ENCODE data around the gene JPH3.

Gene JPH3

DNA sequence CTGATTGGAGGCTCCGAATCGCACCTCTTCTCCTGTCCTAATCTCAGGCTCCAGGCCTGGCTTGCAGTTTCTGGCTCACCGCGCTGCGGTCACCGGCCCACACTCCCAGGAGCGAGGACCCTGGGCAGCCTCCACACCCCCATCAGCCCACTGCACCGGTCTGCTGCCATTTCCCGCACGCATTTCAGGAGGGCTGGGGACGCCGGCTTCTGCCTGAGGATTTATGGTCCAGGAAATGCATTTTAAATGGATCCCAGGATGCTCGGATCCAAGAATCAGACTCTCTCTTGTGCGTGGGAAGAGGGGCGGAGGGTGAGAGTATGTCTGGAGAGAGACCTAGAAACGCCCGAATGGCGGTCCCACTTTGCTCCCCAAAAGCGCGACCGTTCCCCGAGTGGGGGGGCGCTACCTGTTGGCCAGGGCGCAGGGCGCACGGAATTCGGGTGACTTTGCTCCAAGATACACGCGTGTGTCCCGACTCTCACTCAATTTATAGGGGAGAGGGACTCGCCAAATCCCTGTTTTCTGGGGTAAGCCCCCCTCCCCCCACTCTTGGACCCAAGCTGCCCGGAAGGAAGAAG, 817 bp upstream of the JPH3 start:
- DNase-seq (ENCODE audit: low read depth) = no peak

DNA sequence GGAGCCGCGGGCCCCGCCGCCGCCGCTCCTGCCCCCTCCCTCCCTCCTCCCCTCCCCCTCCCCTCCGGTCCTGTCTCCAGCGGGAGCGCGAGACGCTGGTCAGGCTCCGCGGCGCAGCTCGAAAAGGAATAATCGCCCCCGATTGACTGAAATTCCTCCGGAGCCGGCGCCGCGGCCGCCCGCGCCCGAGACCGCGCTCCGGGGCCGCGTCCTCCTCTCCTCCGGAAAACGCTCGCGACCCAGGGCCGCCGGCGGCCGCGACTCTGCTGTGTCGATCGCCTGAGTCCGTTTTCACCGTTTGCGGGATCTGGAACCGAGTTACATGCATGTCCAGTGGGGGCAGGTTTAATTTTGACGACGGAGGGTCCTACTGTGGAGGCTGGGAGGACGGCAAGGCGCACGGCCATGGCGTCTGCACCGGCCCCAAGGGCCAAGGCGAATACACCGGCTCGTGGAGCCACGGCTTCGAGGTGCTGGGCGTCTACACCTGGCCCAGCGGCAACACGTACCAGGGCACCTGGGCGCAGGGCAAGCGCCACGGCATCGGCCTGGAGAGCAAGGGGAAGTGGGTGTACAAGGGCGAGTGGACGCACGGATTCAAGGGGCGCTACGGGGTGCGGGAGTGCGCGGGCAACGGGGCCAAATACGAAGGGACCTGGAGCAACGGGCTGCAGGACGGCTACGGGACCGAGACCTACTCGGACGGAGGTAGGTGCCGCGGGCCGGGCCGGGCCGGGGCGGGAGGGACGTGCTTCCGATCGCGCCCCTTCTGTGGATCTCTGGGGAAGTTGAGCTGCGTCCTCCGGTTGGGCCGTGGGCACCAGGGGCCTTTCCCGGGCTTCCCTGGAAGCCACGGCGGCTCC, 744 bp downstream of the JPH3 start:
- DNase-seq (ENCODE audit: low read depth) = no peak

DNA sequence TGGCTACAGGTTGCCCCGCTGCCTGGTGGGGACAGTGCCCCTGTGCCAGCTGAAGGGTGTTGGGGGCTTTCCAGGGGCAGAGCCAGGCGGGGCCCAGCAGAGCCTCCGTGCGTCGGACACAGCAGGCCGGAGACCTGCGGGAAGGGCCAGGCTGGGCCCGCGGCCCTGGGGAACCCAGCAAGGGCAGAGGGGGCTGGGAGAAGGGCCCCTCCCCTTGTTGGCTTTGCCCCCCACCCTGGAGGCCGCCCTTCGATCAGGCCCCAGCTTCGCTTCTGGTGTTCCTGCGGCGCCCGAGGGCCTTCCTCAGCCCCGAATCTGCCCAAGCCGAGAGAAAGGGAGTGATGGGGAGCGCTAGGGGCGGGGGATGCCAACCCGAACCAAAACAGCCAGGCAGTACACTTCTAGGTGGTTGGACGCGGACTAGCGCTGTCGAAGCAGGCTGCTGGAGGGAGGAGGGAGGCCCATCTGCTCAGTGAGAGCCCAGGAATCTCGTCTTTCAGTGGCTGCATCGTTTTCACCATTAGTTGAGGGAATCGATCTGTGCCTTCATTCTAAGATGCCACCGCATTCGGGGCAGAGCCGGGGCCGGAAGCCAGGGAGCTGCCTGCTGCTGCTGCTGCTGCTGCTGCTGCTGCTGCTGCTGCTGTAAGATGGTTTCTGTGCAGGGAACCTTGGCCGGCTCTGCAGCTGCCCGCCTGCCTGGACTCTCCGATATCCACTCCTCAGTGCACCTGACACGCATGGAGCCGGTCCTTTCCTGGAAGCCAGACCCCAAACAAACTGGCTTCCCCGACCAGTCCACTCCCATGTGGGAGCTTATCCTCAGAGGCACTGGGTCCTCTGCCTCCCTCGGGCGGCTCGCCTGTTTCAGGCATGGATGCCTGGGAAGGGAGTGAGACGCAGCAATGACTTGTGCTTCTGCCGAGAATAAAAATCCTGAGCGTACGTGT, 1.7 kb downstream of the JPH3 start:
- DNase-seq (ENCODE audit: low read depth) = no peak

DNA sequence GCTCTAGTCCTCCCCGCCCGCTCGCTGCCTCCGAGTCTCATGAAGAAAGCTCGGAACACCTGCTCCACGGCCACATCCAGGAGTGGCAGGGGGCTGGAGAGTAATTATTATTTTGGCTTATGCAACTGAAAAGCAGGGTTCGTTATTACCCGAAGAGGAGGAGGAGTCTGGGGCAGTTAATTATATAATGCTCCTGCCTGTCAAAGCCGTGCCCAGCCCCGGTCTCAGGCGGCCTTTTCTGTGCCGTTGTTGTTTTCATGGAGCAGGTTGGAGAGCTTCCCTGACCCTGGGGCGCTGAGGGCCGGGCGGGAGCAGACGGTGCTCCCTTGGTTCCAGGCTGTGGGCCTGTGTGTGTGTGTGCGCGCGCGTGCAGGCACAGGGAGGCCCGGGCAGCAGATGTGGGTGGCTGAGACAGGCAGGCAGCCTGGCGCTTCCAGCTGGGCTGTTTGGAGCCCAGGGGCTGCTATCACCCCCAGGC, 2.4 kb downstream of the JPH3 start:
- DNase-seq (ENCODE audit: low read depth) = no peak

DNA sequence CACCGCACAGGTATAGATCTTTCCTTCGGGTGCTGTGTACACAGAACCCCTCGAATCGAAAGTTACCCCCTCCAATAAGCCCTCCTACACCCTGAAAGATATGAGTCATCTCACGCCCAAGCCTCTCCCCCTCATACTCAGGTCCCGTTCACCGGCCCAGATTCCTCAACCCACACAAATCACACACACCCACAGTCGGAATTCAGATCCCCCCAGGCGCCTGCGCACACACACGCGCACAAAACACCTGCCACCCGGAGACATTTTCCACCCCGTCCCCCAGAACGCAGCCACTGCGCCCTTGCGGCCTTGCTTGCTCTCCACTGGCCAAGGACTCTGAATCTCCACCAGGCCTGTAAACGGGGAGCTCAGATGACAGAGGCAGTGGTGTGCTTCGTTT, 4.9 kb downstream of the JPH3 start:
- DNase-seq (ENCODE audit: low read depth) = no peak

DNA sequence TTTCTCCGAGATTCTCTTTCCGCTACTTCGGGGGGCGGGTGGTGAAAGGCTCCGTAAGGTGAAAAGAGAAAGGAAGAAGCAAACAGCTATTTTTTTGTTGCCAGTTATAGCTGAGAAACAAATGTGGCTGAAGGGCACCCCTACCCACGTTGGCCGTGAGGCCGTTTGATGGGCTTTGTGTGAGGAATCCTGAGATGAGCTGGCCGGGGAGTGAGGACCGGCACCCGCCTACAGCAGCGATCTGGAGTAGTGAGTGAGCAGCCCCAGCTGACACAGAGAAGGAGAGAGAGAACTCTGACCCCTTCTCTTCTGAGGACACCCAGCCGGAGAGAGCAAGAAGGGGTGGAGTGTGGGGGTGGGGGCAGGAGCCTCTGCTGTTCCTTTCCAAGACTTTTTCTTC, 5.6 kb downstream of the JPH3 start:
- DNase-seq (ENCODE audit: low read depth) = no peak

DNA sequence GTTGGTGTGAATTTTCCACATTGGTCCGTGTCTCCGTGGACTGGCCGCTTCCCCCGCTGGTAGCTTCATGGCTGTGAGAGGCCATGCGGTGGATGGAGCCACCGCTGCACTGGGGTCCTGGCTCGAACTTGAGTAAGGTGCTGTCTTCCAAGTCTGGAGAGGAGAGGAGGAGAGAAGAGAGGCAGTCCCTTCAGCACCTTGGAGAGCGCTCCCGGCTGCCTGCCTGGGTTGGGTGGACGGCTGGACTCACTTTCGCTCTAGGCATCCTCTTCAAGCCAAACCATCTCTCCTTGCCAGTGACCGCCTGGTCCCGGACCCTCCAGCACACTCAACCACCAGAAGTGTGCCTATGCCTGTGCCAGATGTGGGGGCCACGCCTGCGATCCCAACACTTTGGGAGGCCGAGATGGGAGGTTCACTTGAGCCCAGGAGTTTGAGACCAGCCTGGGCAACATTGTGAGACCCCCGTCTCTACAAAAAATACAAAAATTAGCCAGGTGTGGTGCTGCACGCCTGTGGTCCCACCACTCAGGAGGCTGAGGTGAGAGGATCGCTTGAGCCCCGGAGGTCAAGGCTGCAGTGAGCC, 6.2 kb downstream of the JPH3 start:
- DNase-seq (ENCODE audit: low read depth) = no peak

DNA sequence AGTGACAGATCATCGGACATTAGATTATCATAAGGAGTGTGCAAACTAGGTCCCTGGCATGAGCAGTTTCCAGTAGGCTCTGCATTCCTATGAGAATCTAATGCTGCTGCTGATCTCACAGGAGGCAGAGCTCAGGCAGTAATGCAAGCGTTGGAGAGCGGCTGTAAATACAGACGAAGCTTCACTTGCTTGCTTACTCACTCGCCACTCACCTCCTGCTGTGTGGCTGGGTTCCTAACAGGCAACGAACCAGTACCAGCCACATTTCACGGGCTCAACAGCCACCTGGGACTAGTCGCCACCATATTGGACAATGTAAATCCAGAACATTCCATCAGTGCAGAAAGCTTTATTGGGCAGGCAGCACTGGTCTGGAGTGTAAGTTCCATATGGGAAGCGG, 7.7 kb downstream of the JPH3 start:
- no peak for DNase-seq (ENCODE audit: low read depth)

DNA sequence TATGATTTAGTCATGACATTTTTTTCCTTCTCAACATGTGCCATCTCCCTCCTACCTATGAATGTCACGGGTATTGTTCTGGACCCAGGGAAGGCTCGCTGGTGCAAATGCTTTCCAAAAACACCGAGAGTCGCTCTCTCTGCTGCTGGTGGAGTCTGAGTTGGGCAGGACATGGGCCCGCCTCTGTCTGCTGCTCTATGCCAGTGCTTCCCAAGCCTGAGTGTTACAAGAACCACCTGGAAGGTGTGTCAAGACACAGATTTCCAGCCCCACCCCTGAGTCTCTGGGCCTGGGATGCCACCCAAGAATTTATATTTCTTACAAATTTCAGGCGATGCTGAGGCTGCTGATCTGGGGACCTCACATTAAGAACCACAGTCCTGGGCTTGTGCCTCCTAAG, 9.1 kb downstream of the JPH3 start:
- no peak for DNase-seq (ENCODE audit: low read depth)

DNA sequence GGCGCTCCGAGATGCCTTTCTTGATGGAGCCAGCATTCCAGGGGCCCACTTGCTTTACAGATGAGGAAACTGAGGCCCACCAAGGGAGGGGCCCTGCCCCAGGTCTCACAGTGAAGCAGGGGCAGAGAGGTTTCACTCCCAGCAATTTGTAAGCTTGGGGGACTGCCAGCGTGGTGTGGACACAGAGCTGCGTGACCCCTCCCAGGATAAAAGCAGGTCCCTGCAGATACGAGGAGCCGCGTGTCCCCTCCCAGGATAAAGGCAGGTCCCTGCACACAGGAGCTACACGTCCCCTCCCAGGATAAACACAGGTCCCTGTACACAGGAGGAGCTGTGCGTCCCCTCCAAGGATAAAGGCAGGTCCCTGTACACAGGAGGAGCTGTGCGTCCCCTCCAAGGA, 11.7 kb downstream of the JPH3 start:
- DNase-seq (ENCODE audit: low read depth) = no peak

DNA sequence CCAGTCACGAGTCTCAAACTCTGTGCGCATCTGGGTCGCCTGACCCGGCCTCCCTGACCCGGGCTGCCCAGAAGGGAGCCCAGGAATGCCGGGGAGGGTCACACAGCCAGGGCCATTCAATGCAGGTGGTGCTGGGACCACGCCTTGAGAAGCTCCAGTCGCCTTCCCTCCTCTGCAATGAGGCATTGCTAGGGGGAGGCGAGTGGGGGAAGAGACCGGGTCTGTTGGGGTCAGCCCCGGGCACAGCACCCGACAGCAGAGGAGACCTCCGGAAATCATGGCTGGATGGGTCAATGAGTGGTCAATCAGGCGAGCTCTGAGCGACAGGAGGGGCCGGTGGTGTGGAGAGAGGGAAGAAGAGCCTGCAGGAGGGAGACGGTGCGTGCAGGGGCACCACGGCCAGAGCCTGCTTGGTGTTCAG, 13.3 kb downstream of the JPH3 start:
- DNase-seq (ENCODE audit: low read depth) = no peak

DNA sequence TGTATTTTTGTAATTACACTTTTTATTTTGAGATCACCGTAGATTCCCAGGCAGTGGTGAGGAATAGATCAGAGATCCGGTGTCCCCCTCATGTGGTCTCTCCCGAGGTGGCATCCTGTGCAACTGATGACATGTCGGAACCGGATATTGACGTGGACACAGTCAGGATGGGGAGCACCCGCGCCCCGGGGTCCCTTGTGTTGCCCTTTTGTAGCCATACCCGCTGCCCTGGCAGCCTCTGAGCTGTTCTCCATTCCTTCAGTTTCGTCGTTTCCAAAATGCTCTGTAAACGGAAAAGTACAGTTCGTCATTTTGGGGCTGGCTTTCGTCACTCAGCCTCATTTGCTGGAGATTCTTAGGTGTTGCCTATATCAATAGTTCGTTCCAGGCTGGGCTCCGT, 14.2 kb downstream of the JPH3 start:
- no peak for DNase-seq (ENCODE audit: low read depth)

DNA sequence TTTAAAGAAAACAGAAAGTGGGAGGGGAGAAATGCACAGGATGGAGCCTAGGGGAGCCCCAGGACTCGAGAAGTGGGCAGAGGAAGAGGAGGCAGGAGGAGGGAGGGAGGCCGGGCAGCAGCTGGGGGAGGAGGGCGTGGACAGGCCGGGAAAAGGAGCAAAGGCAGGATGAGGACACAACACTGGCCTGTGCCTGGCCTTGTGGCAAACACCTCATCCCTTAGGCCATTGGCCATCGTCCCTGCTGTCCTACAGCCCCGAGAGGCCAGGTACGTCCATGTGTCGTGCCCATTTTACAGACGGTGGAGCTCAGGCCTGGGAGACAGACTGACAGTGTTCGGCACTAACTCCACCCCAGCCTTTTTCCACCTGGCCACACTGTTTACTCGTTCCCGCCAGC, 15.9 kb downstream of the JPH3 start:
- DNase-seq (ENCODE audit: low read depth) = no peak

DNA sequence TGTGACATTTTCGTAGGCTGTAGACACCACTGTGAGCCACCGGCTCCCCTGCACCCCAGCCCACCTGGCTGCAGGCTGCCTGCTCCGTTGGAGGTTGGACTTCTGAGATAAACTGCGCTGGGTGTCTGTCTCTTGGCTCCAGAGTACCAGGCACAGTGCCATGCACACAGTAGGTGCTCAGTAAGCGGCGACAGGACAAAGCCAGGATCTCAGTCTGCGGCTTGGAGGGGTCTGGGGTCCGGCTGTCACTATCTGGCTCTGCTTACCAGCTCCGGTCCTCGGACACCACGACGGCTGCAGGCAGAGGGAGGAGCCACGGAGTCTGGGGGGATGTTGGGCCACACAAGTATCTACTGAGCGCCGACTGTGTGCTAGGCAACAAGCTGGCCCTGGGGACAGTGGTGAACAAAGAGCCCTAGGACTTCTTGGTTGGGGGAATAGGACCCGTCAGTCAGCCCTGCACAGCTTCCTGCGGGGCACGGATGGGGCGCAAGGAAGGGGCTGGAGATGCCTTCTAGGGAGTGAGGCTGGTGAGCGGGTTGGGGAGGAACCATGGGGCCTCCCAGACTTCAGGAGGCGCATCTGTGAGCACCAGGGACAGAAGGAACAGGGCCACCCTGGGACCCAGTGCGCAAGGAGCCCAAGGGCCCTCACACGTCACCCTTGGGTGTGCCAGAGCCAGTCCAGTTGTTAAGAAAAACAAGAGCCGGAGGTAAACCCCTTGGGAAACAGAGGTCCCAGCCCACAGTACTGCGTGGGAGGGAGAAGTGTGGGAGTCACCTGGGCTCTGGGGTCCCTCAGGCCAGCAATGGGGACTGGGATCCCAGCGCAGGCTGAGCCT, 17.3 kb downstream of the JPH3 start:
- no peak for DNase-seq (ENCODE audit: low read depth)

DNA sequence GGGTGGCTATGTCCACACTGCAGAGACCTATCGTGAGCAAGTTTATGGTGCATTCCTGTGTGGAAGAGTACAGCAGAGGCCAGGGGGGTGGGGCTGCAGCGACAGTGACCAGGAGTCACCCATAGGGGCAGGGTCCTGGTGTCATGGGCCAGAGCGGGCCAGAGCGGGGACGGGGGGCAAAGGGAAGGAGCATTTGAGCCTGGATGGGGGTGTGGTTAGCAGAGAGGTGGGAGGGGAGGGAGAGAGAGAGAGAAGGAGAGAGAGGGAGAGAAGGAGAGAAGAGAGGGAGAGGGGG, 17.8 kb downstream of the JPH3 start:
- DNase-seq (ENCODE audit: low read depth) = no peak

DNA sequence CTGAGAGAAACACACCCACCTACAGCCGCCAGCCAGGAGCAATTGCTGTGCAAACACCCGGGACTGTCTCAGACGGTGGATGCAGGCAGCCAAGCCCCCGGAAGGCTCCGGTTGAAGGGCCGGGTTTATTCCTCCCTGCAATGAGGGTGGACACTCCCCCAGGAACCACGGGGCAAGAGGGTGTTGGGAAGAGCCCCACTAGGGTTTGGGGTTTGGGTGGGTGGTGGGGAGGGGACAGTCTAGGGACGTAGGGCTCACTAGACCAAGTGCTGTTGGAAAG, 19.2 kb downstream of the JPH3 start:
- no peak for DNase-seq (ENCODE audit: low read depth)

DNA sequence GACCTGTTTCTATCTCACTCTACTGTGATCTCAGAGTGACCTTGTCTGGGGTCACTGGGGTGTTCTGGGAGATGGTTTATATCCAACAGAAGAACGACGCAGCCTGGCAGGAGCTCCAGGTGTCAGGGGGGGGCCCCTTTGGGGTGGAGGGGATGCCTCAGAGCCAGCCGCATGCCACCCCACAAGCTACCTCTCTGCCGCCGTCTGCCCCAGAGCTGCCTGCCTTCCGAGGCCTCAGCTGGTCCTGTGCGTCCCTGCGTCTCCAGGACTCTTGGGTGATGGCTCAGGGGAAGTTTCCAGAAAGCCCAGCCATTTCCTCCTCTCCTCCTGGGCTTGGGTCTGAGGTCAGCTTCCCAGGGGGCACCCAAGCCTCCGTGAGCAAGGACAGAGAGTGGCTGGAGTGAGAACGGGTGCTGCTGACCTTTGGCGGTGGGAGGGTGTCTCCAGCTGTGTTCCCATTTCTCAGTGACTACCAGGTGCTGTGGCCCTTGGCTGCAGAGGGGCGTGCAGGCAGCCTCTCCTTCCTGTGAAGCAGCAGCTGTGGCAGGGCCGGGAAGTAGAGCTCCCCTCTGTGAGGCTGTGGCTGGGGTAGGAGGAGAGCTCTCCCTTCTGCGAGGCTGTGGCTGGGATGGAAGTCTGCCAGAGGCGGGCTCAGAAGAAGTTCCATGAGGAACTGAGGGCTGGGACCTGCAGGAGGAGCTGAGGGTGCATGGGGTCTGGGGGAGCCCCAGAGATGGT, 19.8 kb downstream of the JPH3 start:
- DNase-seq (ENCODE audit: low read depth) = no peak

DNA sequence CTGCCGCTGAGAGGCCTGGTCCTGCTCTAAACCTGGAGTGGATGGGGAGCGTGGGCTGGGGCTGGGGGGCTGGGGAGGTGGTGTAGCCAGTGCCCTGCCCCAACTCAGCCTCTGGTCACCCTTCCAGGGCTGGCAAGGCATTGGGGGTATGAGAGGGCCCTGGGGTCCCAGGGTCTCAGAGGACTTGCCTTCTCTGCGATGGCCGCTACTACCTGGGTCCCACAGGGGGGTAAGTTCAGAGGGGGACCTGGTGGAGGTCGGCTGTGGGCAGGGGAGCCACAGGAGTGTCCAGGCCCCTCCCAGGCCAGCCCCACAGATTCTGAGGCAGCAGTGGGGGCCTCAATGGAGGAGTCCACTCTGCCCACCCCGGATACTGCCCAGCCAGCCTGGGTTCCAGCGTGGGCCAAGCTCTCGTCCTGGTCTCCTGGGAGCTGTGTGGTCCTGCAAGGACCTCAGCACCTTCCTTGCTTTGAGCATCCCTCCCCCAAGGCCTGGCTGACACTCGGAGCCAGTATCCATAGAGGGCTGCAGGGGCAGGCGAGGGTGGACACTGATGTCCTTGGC, 20.5 kb downstream of the JPH3 start:
- DNase-seq (ENCODE audit: low read depth) = no peak

DNA sequence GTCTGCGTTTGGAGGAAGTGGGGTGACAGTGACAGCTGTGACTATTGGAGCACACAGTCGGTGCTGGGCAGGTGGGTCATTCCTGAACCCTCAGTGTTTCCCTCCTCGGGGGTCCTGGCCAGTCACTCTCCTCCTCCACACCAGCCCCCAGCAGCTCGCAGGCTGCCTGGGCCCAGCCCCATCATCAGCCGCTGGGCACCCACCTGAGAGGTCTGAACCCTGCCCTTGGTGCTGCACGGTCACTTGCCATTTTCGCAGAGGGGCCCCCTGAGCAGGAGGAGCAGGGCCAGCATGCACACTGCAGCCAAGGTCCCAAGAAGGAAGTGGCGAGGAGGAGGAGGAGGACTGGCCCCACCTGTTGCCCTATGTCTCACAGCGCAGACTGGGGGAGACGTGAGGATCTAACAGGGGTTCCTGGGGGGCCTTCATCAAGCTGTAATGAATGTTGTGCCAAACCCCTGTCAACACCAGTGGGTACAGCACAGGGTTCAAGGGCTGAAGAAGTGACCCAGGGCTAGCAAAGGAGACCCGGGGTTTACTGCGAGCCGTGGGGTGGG, 23.0 kb downstream of the JPH3 start:
- no peak for DNase-seq (ENCODE audit: low read depth)

DNA sequence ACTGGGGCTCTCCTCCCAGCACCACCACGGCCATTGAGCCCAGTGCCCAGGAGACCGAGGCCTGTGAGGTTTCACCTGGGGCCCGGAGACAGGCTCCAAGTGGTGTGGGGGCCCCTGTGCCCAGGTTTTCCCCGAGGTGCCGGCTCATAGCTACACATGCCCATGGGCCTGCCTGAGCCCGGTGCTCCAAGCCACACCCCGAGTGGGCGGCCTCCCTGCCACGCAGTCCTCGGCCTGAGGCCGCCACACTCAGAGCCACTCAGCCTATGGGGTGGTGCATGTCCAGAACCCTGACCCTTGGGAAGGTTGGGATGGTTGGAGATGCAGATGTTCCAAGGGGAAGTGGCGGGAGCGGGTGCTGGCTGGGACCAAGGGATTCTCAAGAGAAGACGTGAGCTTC, 24.1 kb downstream of the JPH3 start:
- no peak for DNase-seq (ENCODE audit: low read depth)

All from GM04503 (cell line).